Vagina (tissue), 2 donors: ENCODE measurements around the gene BPIFB4.

Experiments used
- CTCF ChIP-seq, 3 experiments: fragments of 450-650 bp in 2 of 3; fragments of 200-600 bp in 1 of 3; sonication (generic) in 1 of 3; IDR thresholded peaks; one replicate each; pipeline ENCODE4 v1.5.1; 2017 to 2019; ENCODE audit warnings: antibody characterized with exemption in 3 of 3, mild to moderate bottlenecking in 2 of 3, moderate library complexity in 2 of 3
- POLR2A ChIP-seq, 2 donors: fragments of 450-650 bp; IDR thresholded peaks; one replicate each; pipeline ENCODE4 v1.6.1; 2017; ENCODE audit warnings: antibody characterized with exemption in 2 of 2, mild to moderate bottlenecking in 2 of 2, moderate library complexity in 2 of 2
- POLR2AphosphoS5 ChIP-seq, 2 donors: sonication (generic); formaldehyde crosslinking; IDR thresholded peaks; one replicate each; pipeline ENCODE4 v1.9.0; 2017; ENCODE audit warnings: antibody characterized with exemption in 2 of 2, mild to moderate bottlenecking in 2 of 2, low read depth in 1 of 2; ENCODE audit not compliant: insufficient read depth in 1 of 2

- TF ChIP-seq POLR2A (IDR thresholded peaks at IDR 0.05) (no peak), CTCF (IDR thresholded peaks at IDR 0.05) (no peak), POLR2AphosphoS5 (IDR thresholded peaks at IDR 0.05; ENCODE audit: insufficient read depth in 1 of 2, low read depth in 1 of 2) (no peak)
These were observed 9.1 kb upstream of the BPIFB4 start for GRCh38 chr20:33070111-33071053.
